GM21515 (cell line): ENCODE results near the gene RBFOX2.
"Not testable (repeated sequence)": the region's sequence is repeated elsewhere in the genome, so short reads cannot be mapped to it uniquely, and the experiment has no call there.

Source experiments
- ATAC-seq: cut with Tn5 transposase; IDR thresholded peaks from one replicate; pipeline ENCODE4 v1.9.1; 2021; ENCODE audit not compliant: unreplicated experiment

The RBFOX2 gene

GRCh38 chr22:35835998-35836691 is 192.5 kb downstream of the RBFOX2 start:
- ATAC-seq, result no peak

GRCh38 chr22:35835267-35835997 is 193.2 kb downstream of the RBFOX2 start:
- ATAC-seq, result no peak

DNA sequence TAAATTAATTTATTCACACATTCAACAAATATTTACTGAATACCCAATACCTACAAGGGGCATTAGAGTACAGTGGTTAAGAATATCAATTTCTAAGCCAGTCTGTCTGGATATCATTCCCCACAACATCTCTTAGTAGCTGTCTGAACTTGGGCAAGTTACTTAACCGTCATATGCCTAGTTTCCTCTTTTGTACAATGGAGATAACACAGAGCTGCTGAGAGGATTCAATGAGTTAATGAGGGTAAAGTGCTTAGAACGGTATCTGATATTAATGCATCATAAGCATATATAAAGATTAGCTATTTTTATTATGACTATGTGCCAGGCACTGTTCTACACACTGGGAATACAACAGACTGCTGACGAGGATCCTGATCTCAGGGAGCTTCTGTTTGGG is 194.6 kb downstream of the RBFOX2 start:
- no peak for ATAC-seq

GRCh38 chr22:35830305-35830704 is 198.3 kb downstream of the RBFOX2 start:
- ATAC-seq, result no peak

DNA sequence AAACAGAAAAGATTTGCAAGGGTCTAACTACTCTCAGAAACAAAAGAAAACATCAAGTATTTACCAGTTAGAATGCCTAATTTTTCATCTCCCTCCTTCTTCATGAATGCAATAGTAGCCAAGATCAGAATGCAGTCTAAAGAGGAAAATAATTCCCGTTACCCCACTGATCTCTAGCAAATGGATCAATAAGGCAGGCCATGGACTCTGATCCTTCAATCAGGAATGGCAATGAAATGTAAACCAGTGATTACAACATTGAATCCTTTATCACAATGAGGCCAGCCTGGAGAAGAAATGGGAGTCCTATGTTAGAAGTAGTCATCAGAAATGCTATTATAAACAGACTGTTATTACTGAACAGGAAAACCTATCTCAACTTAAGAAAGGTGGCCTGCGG is 204.4 kb downstream of the RBFOX2 start:
- ATAC-seq, result no peak

GRCh38 chr22:35821654-35822053 is 207.0 kb downstream of the RBFOX2 start:
- no peak for ATAC-seq

DNA sequence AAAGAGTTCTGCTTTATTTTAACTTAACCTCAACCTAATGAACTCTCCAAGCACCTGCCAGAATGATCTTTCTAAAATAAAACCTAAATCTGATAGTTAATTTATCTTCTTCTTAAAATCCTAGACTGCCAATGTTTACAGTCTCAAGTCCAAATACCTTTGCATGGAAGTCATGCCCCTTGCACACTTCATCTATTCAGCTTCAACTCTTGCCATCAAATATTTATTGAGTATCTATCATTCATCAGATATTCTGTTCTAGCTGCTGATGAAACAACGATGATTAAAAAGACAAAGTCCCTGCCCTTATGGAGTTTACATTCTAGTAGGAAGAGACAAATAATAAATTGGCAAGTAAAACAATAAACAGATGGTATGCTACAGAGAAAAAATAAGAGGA is 209.2 kb downstream of the RBFOX2 start:
- no peak for ATAC-seq

- no peak for ATAC-seq
These were observed 209.7 kb downstream of the RBFOX2 start for GRCh38 chr22:35818897-35819296.

- no peak for ATAC-seq
These were observed 216.0 kb downstream of the RBFOX2 start for GRCh38 chr22:35812600-35812999.

GRCh38 chr22:35811670-35812069 is 217.0 kb downstream of the RBFOX2 start:
- ATAC-seq, result no peak

- no peak for ATAC-seq
These were observed 218.8 kb downstream of the RBFOX2 start for GRCh38 chr22:35809816-35810215.

- ATAC-seq, result no peak
These were observed 220.2 kb downstream of the RBFOX2 start for GRCh38 chr22:35808377-35808776.

- ATAC-seq, result not testable (repeated sequence)
These were observed 222.0 kb downstream of the RBFOX2 start for GRCh38 chr22:35806668-35807067.

GRCh38 chr22:35805466-35805865 is 223.2 kb downstream of the RBFOX2 start:
- ATAC-seq, result no peak

GRCh38 chr22:35804421-35804820 is 224.2 kb downstream of the RBFOX2 start:
- no peak for ATAC-seq

- no peak for ATAC-seq
These were observed 225.7 kb downstream of the RBFOX2 start for GRCh38 chr22:35802885-35803284.

GRCh38 chr22:35801301-35801700 is 227.3 kb downstream of the RBFOX2 start:
- ATAC-seq, result not testable (repeated sequence)

DNA sequence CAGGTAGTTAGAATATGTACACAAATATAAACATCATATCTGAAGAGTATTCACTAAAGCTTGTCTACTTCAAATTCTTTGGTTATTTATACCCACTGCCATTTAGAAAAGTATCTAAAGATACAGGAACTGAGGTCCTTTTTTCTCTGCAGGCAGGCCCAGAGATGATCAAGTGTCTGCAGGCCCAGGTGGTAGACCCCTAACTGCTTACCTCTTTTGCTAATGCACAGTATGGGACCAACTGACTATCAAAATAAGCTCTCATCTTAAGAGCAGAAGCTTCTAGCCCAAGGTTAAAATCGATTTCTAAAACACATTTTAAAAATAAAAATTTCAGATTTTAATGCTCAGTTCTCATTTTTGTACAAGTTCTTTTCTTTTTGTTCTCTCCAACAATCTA is 229.5 kb downstream of the RBFOX2 start:
- ATAC-seq, result no peak

DNA sequence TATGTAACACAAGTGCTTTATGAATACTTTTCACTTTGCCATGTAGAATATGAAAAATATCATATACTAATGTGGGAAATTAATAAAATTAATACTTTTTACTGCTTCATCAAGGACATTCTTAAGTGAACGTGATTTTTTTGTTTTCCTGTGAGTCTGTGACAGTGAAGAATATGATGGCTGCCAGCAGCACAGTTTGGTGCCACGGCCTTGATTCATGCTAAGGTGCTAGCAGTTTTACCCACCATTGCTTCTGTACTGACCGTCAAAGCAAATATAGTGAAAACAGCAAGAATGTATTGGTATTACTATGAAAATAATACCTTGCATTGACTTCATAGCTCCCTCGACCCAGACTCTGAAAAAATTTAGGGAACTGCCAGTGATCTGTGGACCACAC is 231.2 kb downstream of the RBFOX2 start:
- no peak for ATAC-seq

GRCh38 chr22:35795476-35795875 is 233.1 kb downstream of the RBFOX2 start:
- ATAC-seq, result no peak

DNA sequence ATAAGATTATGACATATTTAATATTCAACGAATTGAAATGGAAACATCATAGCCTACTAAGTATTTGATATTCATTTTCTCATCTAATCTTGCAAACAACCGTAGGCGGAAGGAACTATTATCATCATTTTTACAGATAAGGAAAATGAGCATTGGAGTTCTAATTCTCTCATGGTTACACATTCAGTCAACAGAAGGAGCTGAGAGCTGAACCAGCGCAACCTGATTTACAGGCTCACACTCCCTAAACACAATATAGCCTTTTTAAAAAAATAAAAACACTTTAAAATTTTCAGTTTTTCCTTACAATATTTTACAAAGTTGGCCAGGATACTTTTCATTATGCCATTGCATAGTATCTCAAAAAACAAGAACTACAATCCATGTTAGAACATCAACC is 236.1 kb downstream of the RBFOX2 start:
- no peak for ATAC-seq

DNA sequence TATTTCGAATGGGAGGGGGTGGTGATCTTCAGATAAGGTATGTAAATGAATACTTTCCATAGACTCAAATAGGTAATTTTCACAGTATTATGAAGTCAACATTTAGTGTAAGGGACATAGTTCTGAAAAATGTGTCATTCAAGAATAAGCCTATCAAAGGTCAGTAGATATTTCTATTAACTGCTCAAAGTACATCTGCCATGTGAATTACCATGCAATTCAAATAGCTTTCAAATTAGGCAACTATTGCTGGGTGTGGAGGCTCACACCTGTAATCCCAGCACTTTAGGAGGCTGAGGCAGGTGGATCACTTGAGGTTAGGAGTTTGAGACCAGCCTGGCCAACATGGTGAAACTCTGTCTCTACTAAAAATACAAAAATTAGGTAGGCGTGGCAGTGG is 236.8 kb downstream of the RBFOX2 start:
- not testable (repeated sequence) for ATAC-seq
